ENCODE data around the gene KIAA2012.

The KIAA2012 gene

DNA sequence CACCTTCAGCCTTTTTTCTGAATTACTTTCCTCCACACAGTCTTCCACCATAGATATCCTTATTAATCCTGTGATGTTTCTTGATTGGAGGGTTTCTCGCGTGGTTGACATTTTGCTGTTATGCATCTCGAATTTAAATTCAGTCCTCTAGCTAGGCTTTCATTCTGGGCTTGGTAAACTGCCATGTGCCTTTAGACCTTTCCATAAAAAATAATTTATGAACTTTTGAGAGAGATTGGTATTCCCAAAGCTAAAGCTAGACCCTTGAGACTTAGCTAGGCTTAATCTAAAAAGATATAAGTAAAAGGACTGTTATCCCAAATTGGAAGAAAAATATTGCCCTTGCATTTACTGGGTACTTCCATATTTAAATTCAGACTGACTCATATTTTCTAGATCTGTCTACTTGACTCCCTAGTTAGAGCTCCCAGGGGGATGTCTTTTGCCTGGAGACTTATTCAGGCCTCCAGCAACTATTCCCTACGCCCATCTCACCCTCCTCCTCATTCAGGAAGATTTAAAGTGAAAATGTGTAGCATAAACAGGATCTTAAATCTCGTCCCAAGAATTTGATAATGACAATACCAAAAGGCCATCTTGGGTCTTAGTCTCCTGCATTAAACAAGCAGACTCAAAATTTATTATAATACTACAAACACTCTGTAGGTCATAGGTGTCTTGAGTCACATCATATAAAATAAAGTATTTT, 60.3 kb downstream of the KIAA2012 start:
- TF ChIP-seq, protein P1, sequence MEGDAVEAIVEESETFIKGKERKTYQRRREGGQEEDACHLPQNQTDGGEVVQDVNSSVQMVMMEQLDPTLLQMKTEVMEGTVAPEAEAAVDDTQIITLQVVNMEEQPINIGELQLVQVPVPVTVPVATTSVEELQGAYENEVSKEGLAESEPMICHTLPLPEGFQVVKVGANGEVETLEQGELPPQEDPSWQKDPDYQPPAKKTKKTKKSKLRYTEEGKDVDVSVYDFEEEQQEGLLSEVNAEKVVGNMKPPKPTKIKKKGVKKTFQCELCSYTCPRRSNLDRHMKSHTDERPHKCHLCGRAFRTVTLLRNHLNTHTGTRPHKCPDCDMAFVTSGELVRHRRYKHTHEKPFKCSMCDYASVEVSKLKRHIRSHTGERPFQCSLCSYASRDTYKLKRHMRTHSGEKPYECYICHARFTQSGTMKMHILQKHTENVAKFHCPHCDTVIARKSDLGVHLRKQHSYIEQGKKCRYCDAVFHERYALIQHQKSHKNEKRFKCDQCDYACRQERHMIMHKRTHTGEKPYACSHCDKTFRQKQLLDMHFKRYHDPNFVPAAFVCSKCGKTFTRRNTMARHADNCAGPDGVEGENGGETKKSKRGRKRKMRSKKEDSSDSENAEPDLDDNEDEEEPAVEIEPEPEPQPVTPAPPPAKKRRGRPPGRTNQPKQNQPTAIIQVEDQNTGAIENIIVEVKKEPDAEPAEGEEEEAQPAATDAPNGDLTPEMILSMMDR (IDR thresholded peaks at IDR 0.05): no peak

DNA sequence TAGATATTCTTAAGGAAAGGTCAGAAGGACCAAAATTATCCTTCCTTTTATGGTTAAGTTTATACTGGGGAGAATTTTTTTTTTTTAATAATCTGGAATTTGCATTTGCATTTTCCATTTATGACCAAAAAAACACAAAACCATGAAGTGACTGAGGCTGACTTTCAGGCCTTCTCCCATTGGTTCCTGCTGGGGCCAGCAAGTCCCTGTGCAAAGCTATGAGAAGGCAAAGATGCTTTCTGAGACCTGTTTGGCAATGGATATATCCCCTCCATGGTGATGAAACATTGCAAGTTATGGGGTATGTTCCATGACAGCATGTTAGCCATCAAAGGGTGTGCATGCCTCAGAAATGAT, 60.8 kb downstream of the KIAA2012 start:
- TF ChIP-seq, protein P1 (IDR thresholded peaks at IDR 0.05): no peak

DNA sequence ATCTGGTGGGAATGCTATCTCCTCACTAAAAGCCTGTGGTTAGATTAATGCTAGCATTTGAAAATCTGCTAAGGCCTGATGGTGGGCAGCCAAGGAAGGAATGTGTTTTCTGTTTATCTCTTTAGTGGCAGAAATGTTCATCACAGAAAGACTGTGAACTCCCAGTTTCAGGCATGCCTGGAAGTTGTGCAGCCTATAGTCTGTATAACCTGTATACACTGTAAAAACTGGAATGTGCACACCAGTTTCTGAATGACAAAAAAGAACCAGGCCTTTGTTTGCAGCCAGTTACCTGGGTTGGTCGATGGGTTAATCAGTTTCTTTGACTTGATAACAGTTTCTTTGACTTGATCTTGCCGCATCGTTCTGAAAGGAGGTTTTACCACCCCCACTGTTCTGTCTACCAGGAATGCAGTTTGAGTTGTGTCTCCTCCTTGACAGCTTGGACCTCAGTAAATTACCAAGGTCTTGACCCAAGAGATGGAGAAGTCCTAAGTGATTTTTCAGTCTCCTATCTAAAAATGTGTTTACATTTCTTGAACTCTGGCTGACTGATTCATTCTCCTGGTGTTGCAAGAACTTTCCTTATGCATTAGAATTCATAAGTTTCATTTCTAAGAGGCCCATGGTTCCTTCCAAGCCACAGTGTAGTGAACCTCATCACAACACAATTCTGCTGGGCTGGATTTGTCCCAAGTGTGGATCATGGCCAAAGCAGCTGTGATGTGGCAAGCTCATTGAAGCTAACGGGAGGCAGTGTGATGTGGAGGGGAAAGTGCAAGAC, 62.2 kb downstream of the KIAA2012 start:
- TF ChIP-seq, protein P1 (IDR thresholded peaks at IDR 0.05): no peak

DNA sequence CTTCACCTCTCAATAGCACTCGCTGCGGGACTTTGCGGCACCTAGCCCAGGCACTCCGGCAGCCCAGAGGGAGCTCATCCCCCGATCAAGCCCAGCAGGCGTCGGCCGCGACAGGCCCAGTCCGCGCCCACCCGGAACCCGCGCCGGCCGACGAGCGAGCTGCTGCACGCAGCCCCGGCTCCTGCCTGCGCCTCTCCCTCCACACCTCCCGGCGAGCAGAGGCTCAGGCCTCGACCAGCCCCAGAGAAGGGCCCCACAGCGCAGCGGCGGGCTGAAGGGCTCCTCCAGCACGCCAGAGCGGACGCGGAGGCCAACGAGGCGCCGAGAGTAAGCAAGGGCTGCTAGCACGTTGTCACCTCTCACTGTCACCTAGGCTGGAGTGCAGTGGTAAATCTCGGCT, 63.5 kb downstream of the KIAA2012 start:
- TF ChIP-seq, protein P1 (IDR thresholded peaks at IDR 0.05): no peak

DNA sequence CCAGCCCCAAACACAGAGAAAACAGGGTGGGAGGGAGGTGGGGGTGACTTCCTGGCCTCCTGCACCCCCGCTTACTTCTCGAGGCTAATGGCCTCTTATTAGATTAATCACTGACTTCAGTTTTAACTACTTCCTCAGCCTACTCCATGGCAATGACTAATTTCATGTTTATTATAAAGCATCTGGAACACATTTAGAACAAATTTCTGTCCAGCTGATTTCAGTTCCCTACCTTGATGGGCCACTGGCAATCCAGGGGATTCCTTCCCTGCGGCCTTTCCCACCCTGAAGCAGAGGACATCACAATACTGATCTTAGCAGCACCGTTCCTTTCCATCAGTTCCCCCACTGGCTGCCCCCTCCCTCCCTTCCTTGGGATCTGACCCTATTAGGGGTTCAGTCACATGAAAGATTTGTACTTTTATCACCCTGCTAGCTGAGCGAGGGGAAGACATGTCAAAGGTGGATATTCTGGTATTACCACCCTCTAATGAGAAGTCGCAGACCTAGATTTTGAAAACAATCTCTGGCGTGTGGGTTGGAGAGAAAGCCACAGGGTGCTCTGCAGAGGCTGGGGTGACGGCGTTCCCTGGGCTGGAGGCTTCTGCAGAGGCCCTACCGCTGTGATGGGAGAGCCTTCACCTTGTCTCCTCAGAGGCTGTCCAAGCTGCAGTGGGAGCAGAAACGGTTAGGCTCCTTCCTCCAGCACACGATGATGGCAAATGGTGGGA, 67.6 kb downstream of the KIAA2012 start:
- TF ChIP-seq, protein P1 (IDR thresholded peaks at IDR 0.05): no peak

DNA sequence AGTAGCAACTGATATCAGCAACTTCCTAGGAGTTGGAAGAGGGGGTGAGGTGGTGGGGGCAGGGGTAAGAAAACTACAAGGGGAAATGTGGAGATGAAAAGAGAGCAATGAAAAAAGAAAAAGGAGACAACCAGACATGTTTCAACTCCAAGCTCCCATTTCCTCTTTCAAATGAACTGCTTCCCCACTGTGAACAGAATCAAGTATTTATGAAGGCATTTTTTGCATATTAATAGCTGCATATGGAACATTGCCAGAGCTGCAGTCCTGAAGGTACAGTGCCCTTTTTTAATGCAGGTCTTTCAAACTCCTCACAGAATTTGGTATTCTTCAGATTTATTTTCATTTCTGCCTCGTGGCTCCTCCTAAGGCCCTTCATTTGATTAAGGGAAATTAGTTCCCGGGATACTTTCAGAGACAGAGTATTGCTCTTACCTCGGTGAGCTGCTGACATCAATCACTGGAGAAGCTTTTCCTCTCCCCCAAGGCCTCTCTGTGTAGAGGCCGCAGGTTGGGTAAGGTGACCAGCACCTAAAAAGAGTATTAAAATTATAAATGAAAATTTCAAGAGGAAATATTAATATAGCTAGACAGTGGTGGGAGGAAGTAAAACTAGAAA, 68.4 kb downstream of the KIAA2012 start:
- TF ChIP-seq, protein P1 (IDR thresholded peaks at IDR 0.05): no peak

DNA sequence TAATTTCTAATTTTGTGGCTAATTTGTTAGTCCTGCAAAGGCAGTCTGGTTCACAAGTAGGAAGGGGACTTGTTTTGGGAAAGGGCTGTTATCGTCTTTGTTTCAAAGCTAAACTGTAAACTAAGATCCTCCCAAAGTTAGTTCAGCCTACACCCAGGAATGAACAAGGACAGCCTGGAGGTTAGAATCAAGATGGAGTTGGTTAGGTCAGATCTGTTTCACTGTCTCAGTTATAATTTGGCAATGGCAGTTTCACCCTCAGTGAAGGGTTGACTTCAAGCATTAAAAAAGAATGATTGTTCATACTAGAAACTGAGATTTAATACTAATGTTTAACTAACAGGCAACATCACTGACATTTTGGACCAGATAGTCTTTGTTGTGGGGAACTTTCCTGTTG, 69.5 kb downstream of the KIAA2012 start:
- TF ChIP-seq, protein P1 (IDR thresholded peaks at IDR 0.05): no peak

Data from LNCAP (cell line).